Calu3 (cell line): ENCODE measurements around the gene MEF2A. TPM values are rescaled to one million over a fixed set of nuclear protein-coding genes. Genes with fewer than 3 reads are reported as not detected.
A peak's percentile ranks its signal among the peaks of the same experiment; 100 is the strongest.

Experiments
- BruUV-seq: library from RNA; stranded (reverse); fragments of 400-500 nt; replicated peaks from 2 replicates; lab custom pipeline; 2021; lab: Mats Ljungman, UMichigan
- CTCF ChIA-PET: fragments of 300-600 bp; sonication (Branson Sonifier 250); formaldehyde crosslinking; loops from one replicate; lab custom pipeline; 2022; ENCODE audit warnings: antibody characterized with exemption; lab: Charles Lee
- DNase-seq: peaks from one replicate; pipeline ENCODE4 v3.0.0; 2022
- H3K27ac Mint-ChIP-seq: one replicate; pipeline ENCODE4 v1.8.0; 2022; ENCODE audit warnings: mixed read lengths; ENCODE audit not compliant: unreplicated experiment
- H3K27me3 Mint-ChIP-seq: one replicate; pipeline ENCODE4 v1.8.0; 2022; ENCODE audit warnings: mixed read lengths; ENCODE audit not compliant: unreplicated experiment
- H3K36me3 Mint-ChIP-seq: one replicate; pipeline ENCODE4 v1.8.0; 2022; ENCODE audit warnings: mild to moderate bottlenecking, moderate library complexity, mixed read lengths; ENCODE audit not compliant: insufficient read depth, unreplicated experiment
- H3K4me1 Mint-ChIP-seq: one replicate; pipeline ENCODE4 v1.8.0; 2022; ENCODE audit warnings: mild to moderate bottlenecking, low read depth, mixed read lengths; ENCODE audit not compliant: unreplicated experiment
- H3K4me3 Mint-ChIP-seq: one replicate; pipeline ENCODE4 v1.8.0; 2022; ENCODE audit warnings: mild to moderate bottlenecking, low read depth, moderate library complexity, mixed read lengths; ENCODE audit not compliant: unreplicated experiment
- H3K9me3 Mint-ChIP-seq: one replicate; pipeline ENCODE4 v1.8.0; 2022; ENCODE audit warnings: low read depth, mixed read lengths; ENCODE audit not compliant: unreplicated experiment
- CTCF ChIP-seq: fragments of 200-600 bp; IDR thresholded peaks from one replicate; pipeline ENCODE4 v1.8.0; 2022; ENCODE audit warnings: antibody characterized with exemption; ENCODE audit not compliant: unreplicated experiment
- intact Hi-C: fragments of 100-400 bp; cut with micrococcal nuclease; formaldehyde crosslinking; loops from one replicate; pipeline ENCODE4 v1.10.0; 2022; ENCODE audit not compliant: unreplicated experiment
- total RNA-seq: library from RNA; stranded (reverse); gene quantifications from 2 replicates; pipeline ENCODE4 v1.2.3, GENCODE V29; 2022

MEF2A gene
- total RNA-seq, 1 experiment from 2014 or later = 33.6 TPM

- CTCF ChIA-PET = no interaction called here
- Mint-ChIP-seq H3K27ac (no peak overlapping the region), H3K9me3 (no peaks in the 10 kb centered on the region), H3K27me3 (no peaks in the 10 kb centered on the region), H3K4me3 (no peak overlapping the region), H3K36me3 (peaks cover under 1% of the 10 kb centered on the region), H3K4me1 (peaks cover 16% of the 10 kb centered on the region)
- intact Hi-C loops = no loop called here
- TF ChIP-seq CTCF = no peak
- BruUV-seq = no TSS peak
- DNase-seq = no peak
Observed at GRCh38 chr15:99619712-99620111, 53.9 kb downstream of the MEF2A start.

- H3K4me1 Mint-ChIP-seq = peaks cover 12% of the 10 kb centered on the region
- no peaks in the 10 kb centered on the region for H3K27me3 Mint-ChIP-seq
- no peak overlapping the region for H3K4me3 Mint-ChIP-seq
- intact Hi-C loops = no loop called here
- CTCF ChIA-PET = no interaction called here
- no peaks in the 10 kb centered on the region for H3K36me3 Mint-ChIP-seq
- no peak overlapping the region for H3K27ac Mint-ChIP-seq
- DNase-seq = no peak
- H3K9me3 Mint-ChIP-seq = no peaks in the 10 kb centered on the region
- BruUV-seq = no TSS peak
- no peak for TF ChIP-seq CTCF
Observed at GRCh38 chr15:99620178-99620577, 54.4 kb downstream of the MEF2A start.

GRCh38 chr15:99621767-99622166 lies 56.0 kb downstream of the MEF2A start:
- CTCF ChIA-PET = no interaction called here
- BruUV-seq = no TSS peak
- DNase-seq = no peak
- H3K4me1 Mint-ChIP-seq = peaks cover 15% of the 10 kb centered on the region
- H3K27ac Mint-ChIP-seq = no peak overlapping the region
- no peak overlapping the region for H3K4me3 Mint-ChIP-seq
- H3K36me3 Mint-ChIP-seq = no peaks in the 10 kb centered on the region
- intact Hi-C loops = no loop called here
- no peaks in the 10 kb centered on the region for H3K9me3 Mint-ChIP-seq
- TF ChIP-seq CTCF = no peak
- H3K27me3 Mint-ChIP-seq = no peaks in the 10 kb centered on the region

GRCh38 chr15:99628374-99629001 lies 62.7 kb downstream of the MEF2A start:
- H3K36me3 Mint-ChIP-seq = no peaks in the 10 kb centered on the region
- H3K9me3 Mint-ChIP-seq = no peaks in the 10 kb centered on the region
- intact Hi-C loops = loop anchor here (5.0 kb wide), 1 partner anchor 376 kb away; the partner anchor contains the start of gene LRRC28
- TF ChIP-seq CTCF = no peak
- peak overlapping the region; percentile 28 for H3K27ac Mint-ChIP-seq
- peak overlapping the region; percentile 4 for H3K4me3 Mint-ChIP-seq
- BruUV-seq = no TSS peak
- H3K27me3 Mint-ChIP-seq = no peaks in the 10 kb centered on the region
- CTCF ChIA-PET = interaction anchor here (0.7 to 2.5 kb wide), 4 partner anchors 11 to 121 kb away, joined by 3 to 6 read pairs (median 3); no protein-coding TSS in a partner anchor
- peaks cover 45% of the 10 kb centered on the region for H3K4me1 Mint-ChIP-seq
- no peak for DNase-seq
